Lower leg skin (tissue), 3 donors: ENCODE measurements around the gene DCD.

Experiments used
- CTCF ChIP-seq, 3 donors: fragments of 450-650 bp; IDR thresholded peaks; one replicate each; pipeline ENCODE4 v1.5.1; 2016; ENCODE audit warnings: antibody characterized with exemption in 3 of 3, mild to moderate bottlenecking in 3 of 3, moderate library complexity in 2 of 3
- POLR2A ChIP-seq, 2 donors: fragments of 450-650 bp; IDR thresholded peaks; one replicate each; pipeline ENCODE4 v1.6.1; 2016 to 2017; ENCODE audit warnings: antibody characterized with exemption in 2 of 2, mild to moderate bottlenecking in 1 of 2, moderate library complexity in 1 of 2

- TF ChIP-seq CTCF (IDR thresholded peaks at IDR 0.05): no peak
- no peak for TF ChIP-seq POLR2A (IDR thresholded peaks at IDR 0.05)
These were observed 49.2 kb downstream of the DCD start for GRCh38 chr12:54598970-54599369.
